Measurements from ENCODE around the gene ELP5. TPM values are rescaled to one million over a fixed set of nuclear protein-coding genes. Genes with fewer than 3 reads are reported as not detected.

Gene ELP5
- total and polyA plus RNA-seq, 2 donors (not counting 3 experiments of a cell fraction or from before 2014, with no cell fraction given) = 44.4 to 54.7 TPM

- no peaks in the 10 kb centered on the region for H3K27me3 ChIP-seq (ENCODE audit: control insufficient read depth in 2 of 2, insufficient read depth in 2 of 2, low read length in 2 of 2)
- intact Hi-C loops (cut with micrococcal nuclease) = no loop called here
- DNase-seq (ENCODE audit: low read depth, low spot score) = no peak
- H3K4me1 ChIP-seq (ENCODE audit: control insufficient read depth, extremely low read depth, insufficient read depth, low read length) = peaks cover 40% of the 10 kb centered on the region
- H3K4me2 ChIP-seq (ENCODE audit: insufficient read depth, low read length) = peak overlapping the region; percentile 58
- peak overlapping the region; percentile 40 for H3K9ac ChIP-seq (replicated peaks; ENCODE audit: extremely low read depth, insufficient read depth, low read length)
- ChIA-PET POLR2A (no interaction called here), CTCF (interaction anchor here (0.6 to 1.5 kb wide), 3 partner anchors 113 to 189 kb away, joined by 3 to 4 read pairs (median 4); no protein-coding TSS in a partner anchor)
- peaks cover 20% of the 10 kb centered on the region for H3K79me2 ChIP-seq (ENCODE audit: control insufficient read depth, insufficient read depth, low read length)
- TF ChIP-seq MYC (IDR thresholded peaks at IDR 0.05; ENCODE audit: low read depth, low read length) (no peak), POLR2A (IDR thresholded peaks at IDR 0.05; ENCODE audit: low read depth, low read length) (no peak), GATA2 (IDR thresholded peaks at IDR 0.05; ENCODE audit: insufficient read depth, insufficient read length, low read depth, low read length) (no peak), MAX (IDR thresholded peaks at IDR 0.05; ENCODE audit: insufficient read depth, insufficient read length) (no peak), CTCF (IDR thresholded peaks at IDR 0.05; ENCODE audit: extremely low read depth in 1 of 2, insufficient read depth in 1 of 2, low read depth in 1 of 2, low read length in 2 of 2) (no peak), EZH2 (IDR thresholded peaks at IDR 0.05; ENCODE audit: borderline replicate concordance, low read depth, low read length, severe bottlenecking) (no peak), JUN (IDR thresholded peaks at IDR 0.05; ENCODE audit: borderline replicate concordance, insufficient read depth, insufficient read length, low read depth) (no peak), FOS (IDR thresholded peaks at IDR 0.05; ENCODE audit: borderline replicate concordance, insufficient read depth, low read length) (no peak), POLR2AphosphoS5 (IDR thresholded peaks at IDR 0.05; ENCODE audit: insufficient read depth, low read depth, low read length) (no peak)
- H3K27ac ChIP-seq (ENCODE audit: insufficient read depth, low read depth, low read length) = no peak overlapping the region
- dilution Hi-C loops (cut with MboI; ENCODE audit: extremely low pct_ligation_motif_present, low sequenced_read_pairs) = no loop called here
- H3K9me3 ChIP-seq (replicated peaks; ENCODE audit: control insufficient read depth, insufficient read depth, low read length) = no peaks in the 10 kb centered on the region
- peak overlapping the region; percentile 52 to 56 (median 54) for H3K4me3 ChIP-seq (replicated peaks in 1 of 3; ENCODE audit: insufficient read depth in 1 of 3, low read depth in 1 of 3, low read length in 3 of 3)
- no peak for FAIRE-seq
- H2AFZ ChIP-seq (ENCODE audit: low read depth, low read length) = no peak overlapping the region
- no peaks in the 10 kb centered on the region for H3K9me1 ChIP-seq (replicated peaks; ENCODE audit: control insufficient read depth, extremely low read depth, insufficient read depth, low read length)
- no TSS peak for BruUV-seq (replicated peaks)
- H4K20me1 ChIP-seq (replicated peaks; ENCODE audit: control insufficient read depth, extremely low read depth, insufficient read depth, low read length) = no peaks in the 10 kb centered on the region
- H3K36me3 ChIP-seq (ENCODE audit: control insufficient read depth in 2 of 2, extremely low read depth in 1 of 2, insufficient read depth in 2 of 2, low read length in 2 of 2) = peaks cover 0 to 3% of the 10 kb centered on the region in 2 experiments
Observed at GRCh38 chr17:7216242-7217112, 35.5 kb upstream of the ELP5 start.
